GM18909 (cell line): Measurements from ENCODE around the gene CIAO1.
A peak's percentile ranks its signal among the peaks of the same experiment; 100 is the strongest.
"Not testable (repeated sequence)": the region's sequence is repeated elsewhere in the genome, so short reads cannot be mapped to it uniquely, and the experiment has no call there.

Source experiments
- ATAC-seq: cut with Tn5 transposase; IDR thresholded peaks from one replicate; pipeline ENCODE4 v1.9.1; 2021; ENCODE audit warnings: mild to moderate bottlenecking; ENCODE audit not compliant: unreplicated experiment, poor library complexity

CIAO1 gene

GRCh38 chr2:96265840-96266679 is at the start of gene CIAO1, which contains the start of gene TMEM127:
Gene CIAO1, plus strand, starts transcription at chr2:96266225. Its CDS starts 126 bp downstream, at chr2:96266351.
Gene TMEM127, minus strand, starts transcription at chr2:96265997. Its CDS starts 616 bp downstream, at chr2:96265381.
- ATAC-seq: peak; percentile 95

- ATAC-seq: no peak
Observed at GRCh38 chr2:96218508-96219131, 47.4 kb upstream of the CIAO1 start.

- ATAC-seq: not testable (repeated sequence)
Observed at GRCh38 chr2:96219959-96220358, 46.1 kb upstream of the CIAO1 start.

- not testable (repeated sequence) for ATAC-seq
Observed at GRCh38 chr2:96221106-96221505, 44.9 kb upstream of the CIAO1 start.

GRCh38 chr2:96225016-96225533 is 41.0 kb upstream of the CIAO1 start:
- ATAC-seq: peak; percentile 68

- no peak for ATAC-seq
Observed at GRCh38 chr2:96231316-96231715, 34.7 kb upstream of the CIAO1 start.

GRCh38 chr2:96233436-96233835 is 32.6 kb upstream of the CIAO1 start:
- ATAC-seq: no peak

- ATAC-seq: peak; percentile 89
Observed at GRCh38 chr2:96233880-96234316, 32.1 kb upstream of the CIAO1 start.

GRCh38 chr2:96236882-96237281 is 29.1 kb upstream of the CIAO1 start:
- ATAC-seq: no peak

GRCh38 chr2:96238266-96238665 is 27.8 kb upstream of the CIAO1 start:
- ATAC-seq: no peak

GRCh38 chr2:96239091-96239490 is 26.9 kb upstream of the CIAO1 start:
- ATAC-seq: no peak

- ATAC-seq: no peak
Observed at GRCh38 chr2:96239745-96240264, 26.2 kb upstream of the CIAO1 start.

GRCh38 chr2:96240341-96241038 is 25.5 kb upstream of the CIAO1 start:
- ATAC-seq: no peak

GRCh38 chr2:96241227-96241626 is 24.8 kb upstream of the CIAO1 start:
- no peak for ATAC-seq

- ATAC-seq: peak; percentile 91
Observed at GRCh38 chr2:96241900-96242611, 24.0 kb upstream of the CIAO1 start.

- ATAC-seq: no peak
Observed at GRCh38 chr2:96243843-96244242, 22.2 kb upstream of the CIAO1 start.

GRCh38 chr2:96245609-96246390 is 20.2 kb upstream of the CIAO1 start:
- no peak for ATAC-seq

- no peak for ATAC-seq
Observed at GRCh38 chr2:96247009-96247408, 19.0 kb upstream of the CIAO1 start.

- no peak for ATAC-seq
Observed at GRCh38 chr2:96247896-96248295, 18.1 kb upstream of the CIAO1 start.
